T-helper 2 cell treated with Interferon-gamma antibody and Interleukin-4, amounts not matched to agents 100 ng/mL and 5 ng/mL, for 36 hours (primary cell): ENCODE data around the gene KLHL10. TPM values are rescaled to one million over a fixed set of nuclear protein-coding genes. Genes with fewer than 3 reads are reported as not detected.

ENCODE experiments used
- intact Hi-C: fragments of 100-400 bp; cut with micrococcal nuclease; formaldehyde crosslinking; loops from one replicate; pipeline ENCODE4 v1.15.1; 2023
- total RNA-seq: library from RNA; stranded (reverse); gene quantifications from 2 replicates; pipeline ENCODE4 v1.2.3, GENCODE V29; 2022

KLHL10 gene
- 0.07 and 0.09 TPM in 2 replicates for total RNA-seq

- intact Hi-C loops = no loop called here
These were observed at the start of gene KLHL10 for GRCh38 chr17:41837761-41838538. KLHL10 (plus strand) TSS chr17:41837825; CDS start chr17:41837933, 108 bp downstream.

- intact Hi-C loops = no loop called here
These were observed 44.5 kb upstream of the KLHL10 start for GRCh38 chr17:41792845-41793783.

GRCh38 chr17:41793784-41794539 is 43.7 kb upstream of the KLHL10 start:
- intact Hi-C loops = no loop called here

- intact Hi-C loops = no loop called here
These were observed 43.1 kb upstream of the KLHL10 start for GRCh38 chr17:41794540-41794975.

- intact Hi-C loops = no loop called here
These were observed 41.3 kb upstream of the KLHL10 start for GRCh38 chr17:41796121-41796895.

- intact Hi-C loops = no loop called here
These were observed 40.2 kb upstream of the KLHL10 start for GRCh38 chr17:41797377-41797776.

- intact Hi-C loops = no loop called here
These were observed 38.3 kb upstream of the KLHL10 start for GRCh38 chr17:41799366-41799765.

- intact Hi-C loops = loop anchor here (1.0 kb wide), 1 partner anchor 62 kb away; no protein-coding TSS in a partner anchor
These were observed 36.8 kb upstream of the KLHL10 start for GRCh38 chr17:41800601-41801373.

- intact Hi-C loops = loop anchor here (1.0 kb wide), 1 partner anchor 63 kb away; no protein-coding TSS in a partner anchor
These were observed 36.0 kb upstream of the KLHL10 start for GRCh38 chr17:41801374-41802271.

- intact Hi-C loops = no loop called here
These were observed 34.3 kb upstream of the KLHL10 start for GRCh38 chr17:41803049-41804020.

- intact Hi-C loops = no loop called here
These were observed 30.8 kb upstream of the KLHL10 start for GRCh38 chr17:41806685-41807445.

- intact Hi-C loops = loop anchor here (1.0 to 5.0 kb wide), 3 partner anchors 54 to 121 kb away; partner anchors contain the start of genes KLHL11 and ODAD4
These were observed 26.7 kb upstream of the KLHL10 start for GRCh38 chr17:41810659-41811548.

GRCh38 chr17:41811549-41812380 is 25.9 kb upstream of the KLHL10 start, which contains the start of gene P3H4:
P3H4 (minus strand) TSS chr17:41811949; CDS start chr17:41811915, 34 bp downstream.
- intact Hi-C loops = loop anchor here (1.0 to 5.0 kb wide), 3 partner anchors 53 to 121 kb away; partner anchors contain the start of genes KLHL11 and ODAD4
